Measurements from ENCODE around the gene CLCN1.

CLCN1 gene

GRCh38 chr7:143368387-143368786, 52.5 kb downstream of the CLCN1 start:
- ATAC-seq: no peak

- ATAC-seq: no peak
Measured at GRCh38 chr7:143369678-143370651, 54.1 kb downstream of the CLCN1 start.

GRCh38 chr7:143372070-143372469, 56.2 kb downstream of the CLCN1 start:
- peak; percentile 34 to 50 for ATAC-seq

DNA sequence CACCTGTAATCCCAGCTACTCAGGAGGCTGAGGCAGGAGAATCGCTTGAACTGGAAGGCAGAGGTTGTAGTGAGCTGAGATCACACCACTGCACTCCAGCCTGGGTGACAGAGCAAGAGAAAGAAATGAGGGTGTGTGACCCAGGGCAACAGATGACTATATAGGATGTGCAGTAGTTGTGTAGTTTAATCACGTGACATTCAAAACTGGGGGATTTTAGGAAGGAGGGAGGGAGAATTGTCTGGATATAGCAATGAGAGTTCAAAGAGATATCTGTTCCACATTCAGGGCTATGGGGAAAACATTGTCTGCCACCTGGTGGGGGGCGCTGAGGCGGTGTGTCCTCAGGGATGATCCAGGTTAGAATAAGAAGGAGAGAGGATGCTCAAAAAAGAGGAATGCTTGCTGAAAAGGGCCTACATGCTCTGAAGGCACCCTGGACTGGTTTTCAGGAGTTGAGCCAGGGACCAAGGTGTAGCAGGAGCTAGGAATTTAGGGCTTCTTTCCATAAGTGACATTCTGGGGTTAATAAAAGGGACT, 57.4 kb downstream of the CLCN1 start:
- ATAC-seq: no peak

DNA sequence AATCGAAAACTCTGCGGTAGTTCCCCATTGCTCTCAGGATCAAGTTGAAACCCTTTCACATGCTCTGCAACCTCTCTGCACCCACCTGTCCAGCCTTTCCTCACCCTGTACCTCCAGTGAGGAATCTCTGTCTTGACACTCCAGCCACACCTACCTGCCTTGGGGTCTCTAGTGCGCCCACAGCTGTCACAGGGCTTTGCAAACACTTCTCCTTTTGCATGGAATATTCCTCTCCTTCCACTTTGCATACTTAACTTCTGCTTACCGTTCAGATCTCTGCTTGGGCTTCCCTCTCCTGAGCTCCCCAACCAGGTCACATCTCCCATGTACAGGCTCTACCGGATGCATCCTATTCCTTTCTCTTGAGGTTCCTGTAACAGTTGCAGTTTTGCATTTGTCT, 58.6 kb downstream of the CLCN1 start:
- ATAC-seq: no peak

- ATAC-seq: peak; percentile 59 to 64
Measured at GRCh38 chr7:143375298-143376034, 59.6 kb downstream of the CLCN1 start.

DNA sequence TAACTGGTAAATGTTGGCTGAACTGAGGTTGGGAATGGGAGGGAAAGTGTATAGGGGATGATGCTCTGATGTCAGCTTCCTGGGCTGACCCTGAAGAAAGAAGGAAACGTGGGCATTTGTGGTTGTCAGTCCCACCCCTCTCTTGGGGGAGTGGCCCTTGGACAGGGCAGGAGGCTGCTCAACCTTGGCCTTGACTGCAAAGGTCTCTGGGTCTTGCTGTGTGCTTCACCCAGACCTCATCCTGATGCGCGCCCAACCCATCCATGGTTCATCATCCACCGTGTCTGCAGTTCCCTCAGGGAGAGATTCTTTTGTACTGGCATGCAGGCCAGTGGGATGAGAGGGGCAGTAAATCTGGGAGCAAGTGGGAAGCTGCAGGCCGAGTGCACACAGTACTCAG, 60.5 kb downstream of the CLCN1 start:
- ATAC-seq: no peak

DNA sequence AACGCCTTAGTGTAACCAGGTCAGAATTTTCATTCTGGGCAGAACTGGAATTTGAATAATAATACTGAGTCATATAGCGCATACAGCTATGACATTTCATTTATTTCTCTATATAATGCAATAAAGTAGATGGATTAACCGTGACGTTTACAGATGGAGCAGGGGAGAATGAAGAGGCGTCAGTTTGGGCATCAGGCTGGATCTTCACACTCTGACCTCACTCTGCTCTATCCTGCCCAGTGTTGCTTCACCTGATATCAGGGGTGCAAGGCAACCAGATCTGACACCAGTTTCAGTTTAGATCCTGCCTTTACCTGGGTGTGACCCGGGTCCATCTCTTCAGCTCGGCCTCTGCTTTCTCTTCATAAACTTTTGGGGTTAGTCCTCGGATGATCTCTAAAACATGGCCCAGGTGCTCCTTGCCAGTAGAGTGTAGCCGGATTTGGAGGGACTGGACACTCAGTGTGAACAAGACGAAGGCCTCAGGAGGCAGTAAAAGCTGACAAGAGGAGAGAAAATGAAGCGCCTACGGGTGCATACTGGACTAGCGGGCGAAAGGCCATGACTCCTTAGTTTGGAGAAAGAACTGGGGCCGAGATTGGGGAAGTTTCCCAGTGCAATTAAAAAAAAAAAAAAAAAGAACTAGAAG, 63.8 kb downstream of the CLCN1 start:
- ATAC-seq: no peak

DNA sequence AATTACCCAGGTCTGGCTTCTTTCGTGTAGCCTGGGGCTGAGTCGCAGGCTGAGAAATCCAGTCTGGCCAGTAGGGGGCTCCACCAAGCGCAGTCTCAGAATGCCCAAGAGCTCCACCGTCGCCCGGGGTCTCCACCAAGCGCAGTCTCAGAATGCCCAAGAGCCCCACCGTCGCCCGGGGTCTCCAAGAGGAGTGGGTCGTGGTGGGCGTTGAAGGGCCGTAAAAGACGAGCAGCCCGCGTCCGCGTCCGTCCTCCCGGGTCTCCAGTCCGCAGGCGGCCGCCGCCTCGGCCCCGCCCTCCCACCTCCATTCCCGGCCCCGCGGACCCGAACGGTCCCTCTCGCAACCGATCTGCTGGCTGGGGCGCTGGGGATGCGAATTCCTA, 64.3 kb downstream of the CLCN1 start:
- peak; percentile 44 to 60 for ATAC-seq

DNA sequence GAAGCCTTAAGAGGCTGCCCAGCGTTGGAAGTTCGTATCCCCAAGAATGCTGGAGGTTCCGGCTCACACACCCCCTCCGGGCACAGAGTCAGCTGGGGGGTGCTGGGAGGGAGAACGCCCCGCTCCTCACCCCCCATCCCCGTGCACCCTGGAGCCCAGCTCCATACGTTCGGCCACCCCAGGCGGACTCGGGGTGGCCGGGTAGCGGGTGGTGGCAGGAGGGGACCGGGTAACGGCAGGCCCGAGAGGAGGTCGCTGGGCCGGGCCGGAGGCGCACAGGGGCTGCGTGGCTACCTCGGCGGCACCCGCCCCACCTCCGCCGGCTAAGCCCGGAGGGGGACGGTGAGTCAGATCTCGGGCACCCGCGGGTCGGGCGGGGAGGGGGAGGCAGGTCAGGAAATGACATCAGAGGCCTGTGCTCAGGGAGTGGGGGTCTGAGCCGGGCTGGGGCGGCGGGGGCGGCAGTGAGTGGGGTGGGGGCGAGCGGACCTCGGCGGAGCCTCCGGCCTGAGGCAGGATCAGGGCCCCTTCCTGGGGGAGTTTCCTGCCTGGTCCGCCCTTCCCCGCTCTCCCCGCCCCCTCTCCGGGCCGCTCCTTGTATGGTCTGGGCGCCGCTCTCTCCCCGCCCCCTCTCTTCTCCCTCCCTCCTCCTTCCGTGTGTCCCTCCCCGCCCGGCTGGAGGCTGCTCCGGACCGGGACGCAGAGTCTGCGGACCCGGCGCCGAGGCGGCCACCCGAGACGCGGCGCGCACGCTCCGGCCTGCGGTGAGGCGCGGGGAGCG, 64.9 kb downstream of the CLCN1 start, which contains the start of gene ZYX:
ZYX (plus strand) TSS at position 700 of the 781 bp plus-strand sequence. CDS start 227 bp downstream, outside the sequence.
- peak; percentile 82 to 83 for ATAC-seq

GRCh38 chr7:143381427-143382125, 65.7 kb downstream of the CLCN1 start:
- ATAC-seq: peak; percentile 1 to 2

GRCh38 chr7:143382126-143382790, 66.3 kb downstream of the CLCN1 start:
- ATAC-seq: no peak

GRCh38 chr7:143382791-143383641, 67.1 kb downstream of the CLCN1 start:
- ATAC-seq: no peak

DNA sequence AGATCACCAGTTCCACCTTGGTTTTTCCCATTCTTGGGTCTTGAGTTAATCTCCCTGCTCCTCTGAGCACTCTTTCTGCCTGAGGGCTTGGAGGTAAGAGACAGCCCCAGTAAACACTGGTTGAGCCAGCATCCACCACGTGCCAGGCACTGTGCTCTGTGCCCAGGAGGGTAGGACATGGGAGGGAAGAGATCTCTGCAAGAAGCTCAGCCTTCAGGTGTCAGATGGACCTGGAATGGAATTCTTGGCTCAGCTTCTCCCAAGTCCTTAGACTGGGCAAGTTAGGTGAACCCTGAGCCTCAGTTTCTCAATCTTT, 67.7 kb downstream of the CLCN1 start:
- no peak for ATAC-seq

- no peak for ATAC-seq
Measured at GRCh38 chr7:143384148-143384547, 68.2 kb downstream of the CLCN1 start.

- ATAC-seq: no peak
Measured at GRCh38 chr7:143384661-143385631, 69.0 kb downstream of the CLCN1 start.

- peak; percentile 22 to 24 for ATAC-seq
Measured at GRCh38 chr7:143385891-143386781, 70.2 kb downstream of the CLCN1 start.
